Activated CD4-positive, alpha-beta memory T cell treated with anti-CD3 and anti-CD28 coated beads, Interleukin-2, amount 10 ng/mL, durations not matched to agents 7 days and 5 days (primary cell): ENCODE data around the gene CCDC174. TPM values are rescaled to one million over a fixed set of nuclear protein-coding genes. Genes with fewer than 3 reads are reported as not detected.

ENCODE experiments used
- total RNA-seq, 2 experiments: library from RNA; stranded (reverse); gene quantifications; one replicate each; pipeline ENCODE4 v1.2.3, GENCODE V29; 2021

Gene CCDC174
- total RNA-seq, 2 experiments from 2014 or later, result 25.1 to 27.4 TPM

Other genes starting within 250 kb of the CCDC174 start
- 10 to 100 TPM; 59.0 to 61.5 TPM for gene SLC6A6, start 249.2 kb upstream of the CCDC174 start, total RNA-seq
- under 1 TPM; 0.08 to 0.35 TPM for gene GRIP2, start 111.4 kb upstream of the CCDC174 start, total RNA-seq
- under 1 TPM in 1 of 2 experiments, not detected in 1; 0.23 TPM for gene C3orf20, start 23.4 kb downstream of the CCDC174 start, total RNA-seq
- gene FGD5, start 167.2 kb downstream of the CCDC174 start, total RNA-seq, result under 1 TPM in 1 of 2 experiments, not detected in 1; 0.10 TPM